GM18909 (cell line): ENCODE results near the gene DPP9.

ENCODE experiments used
- ATAC-seq: cut with Tn5 transposase; IDR thresholded peaks from one replicate; pipeline ENCODE4 v1.9.1; 2021; ENCODE audit warnings: mild to moderate bottlenecking; ENCODE audit not compliant: unreplicated experiment, poor library complexity

DPP9 gene

DNA sequence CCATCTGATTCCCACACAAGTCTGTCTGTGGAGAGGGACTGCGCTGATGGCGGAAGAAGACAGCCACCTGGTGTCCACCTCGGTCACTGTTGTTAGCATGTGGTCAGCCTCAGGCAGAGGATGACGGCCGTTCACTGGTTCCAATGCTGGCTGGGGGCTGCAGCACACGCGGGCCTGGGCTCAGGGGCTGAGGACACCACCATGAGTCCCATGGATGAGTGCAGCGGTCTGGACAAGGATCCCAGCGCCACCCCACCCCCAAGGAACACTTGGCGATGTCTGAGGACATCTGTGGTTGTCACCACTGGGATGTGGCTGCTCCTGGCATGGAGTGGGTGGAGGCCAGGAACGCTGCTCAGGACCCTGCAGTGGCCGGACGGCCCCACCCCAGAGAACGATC lies 10.9 kb downstream of the DPP9 start:
- no peak for ATAC-seq

DNA sequence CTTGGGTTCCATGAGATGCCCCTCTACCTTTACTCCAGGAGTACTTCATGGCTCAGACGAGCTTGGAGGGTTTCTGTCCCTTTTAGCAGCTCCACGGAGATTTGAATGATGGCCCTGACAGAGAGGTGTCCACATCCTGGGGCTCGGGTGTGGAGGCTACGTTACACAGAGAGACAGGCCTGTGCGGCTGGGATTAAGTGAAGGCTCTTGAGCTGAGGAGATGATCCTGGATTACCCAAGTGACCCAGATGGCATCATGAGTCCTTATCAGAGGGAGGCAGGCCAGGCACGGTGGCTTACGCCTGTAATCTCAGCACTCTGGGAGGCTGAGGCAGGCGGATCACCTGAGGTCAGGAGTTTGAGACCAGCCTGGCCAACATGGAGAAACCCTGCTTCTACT lies 12.4 kb downstream of the DPP9 start:
- no peak for ATAC-seq

DNA sequence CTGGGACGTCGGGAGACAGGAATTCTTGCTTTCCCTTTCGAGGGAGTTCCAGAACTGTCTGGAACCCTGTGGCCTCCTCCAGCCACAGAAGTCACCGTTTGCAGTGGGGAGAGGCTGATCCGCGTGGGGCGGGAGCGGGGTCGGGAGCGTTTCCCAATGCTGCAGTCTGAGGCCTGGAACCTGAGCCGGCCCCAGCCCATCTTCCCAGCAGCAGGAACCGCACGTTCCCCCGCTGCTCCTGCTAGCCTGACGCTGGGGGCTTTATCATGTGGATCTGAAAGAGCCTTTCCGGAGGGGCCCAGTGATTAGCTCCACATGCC lies 13.4 kb downstream of the DPP9 start:
- no peak for ATAC-seq

DNA sequence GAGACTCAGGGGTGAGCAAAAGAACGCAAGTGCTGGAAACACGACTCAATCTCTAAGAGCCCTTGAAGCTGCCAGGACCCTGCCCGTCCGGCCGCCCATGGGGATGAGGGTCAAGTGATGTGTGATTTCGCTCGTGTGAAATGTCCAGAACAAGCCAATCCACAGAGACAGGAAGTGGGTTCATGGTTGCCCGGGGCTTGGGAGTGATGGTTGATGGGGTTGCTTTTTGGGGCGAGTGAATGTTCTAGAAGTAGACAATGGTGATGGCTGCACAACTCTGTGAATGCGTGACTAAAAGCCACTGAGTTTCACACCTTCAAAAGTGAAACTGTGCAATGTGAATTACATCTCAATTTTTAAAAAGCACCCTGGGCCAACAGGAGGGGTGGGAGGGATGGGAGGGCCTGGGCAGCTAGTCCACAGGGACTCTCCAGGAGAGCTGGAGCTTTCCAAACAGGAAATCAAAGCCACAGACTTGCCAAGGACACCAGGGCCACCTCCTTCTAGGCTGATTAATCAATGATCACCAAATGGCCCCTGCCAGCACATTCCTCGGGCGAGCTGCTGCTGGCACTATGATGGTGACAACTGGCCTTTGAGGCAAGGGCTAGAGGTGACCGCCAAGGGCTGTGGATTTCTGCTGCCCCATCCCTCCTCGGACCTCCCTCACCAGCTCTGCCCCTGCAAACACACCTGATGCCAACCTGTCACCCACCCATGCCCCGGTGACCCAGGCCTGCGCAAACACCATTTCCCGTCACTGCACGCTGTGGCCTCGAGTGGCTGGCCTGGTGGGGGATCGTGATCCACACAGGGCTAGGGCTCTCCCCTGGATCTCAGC lies 14.0 kb downstream of the DPP9 start:
- no peak for ATAC-seq

DNA sequence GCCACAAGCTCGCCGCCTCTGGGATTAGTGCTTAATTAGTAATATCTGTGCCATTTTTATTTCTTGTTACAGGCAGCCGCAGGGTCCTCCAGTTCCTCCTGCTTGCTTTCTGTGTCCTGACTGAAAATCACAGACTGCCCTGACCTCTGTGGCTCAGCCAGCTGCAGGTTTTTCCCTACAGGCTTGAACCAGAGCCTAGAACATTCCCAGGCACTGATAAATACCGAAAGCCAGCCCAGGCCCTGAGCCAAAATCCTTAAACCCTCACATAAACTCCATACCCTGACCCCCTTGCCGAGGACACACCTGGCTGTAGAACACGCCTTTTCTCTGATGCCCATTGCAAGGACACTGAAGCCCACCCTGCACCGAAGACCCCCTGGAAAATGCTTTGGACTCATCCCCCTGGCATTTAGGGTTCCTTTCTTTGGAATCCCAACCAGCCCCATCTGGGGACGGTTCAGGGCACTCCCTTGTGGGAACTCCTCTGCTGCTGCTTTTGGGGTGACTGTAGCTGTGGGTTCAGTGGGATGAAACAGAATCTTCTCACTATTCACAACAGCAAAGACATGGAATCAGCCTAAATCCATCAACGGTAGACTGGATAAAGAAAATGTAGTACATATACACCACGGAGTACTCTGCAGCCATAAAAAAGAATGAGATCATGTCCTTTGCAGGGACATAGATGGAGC lies 15.5 kb downstream of the DPP9 start:
- no peak for ATAC-seq

DNA sequence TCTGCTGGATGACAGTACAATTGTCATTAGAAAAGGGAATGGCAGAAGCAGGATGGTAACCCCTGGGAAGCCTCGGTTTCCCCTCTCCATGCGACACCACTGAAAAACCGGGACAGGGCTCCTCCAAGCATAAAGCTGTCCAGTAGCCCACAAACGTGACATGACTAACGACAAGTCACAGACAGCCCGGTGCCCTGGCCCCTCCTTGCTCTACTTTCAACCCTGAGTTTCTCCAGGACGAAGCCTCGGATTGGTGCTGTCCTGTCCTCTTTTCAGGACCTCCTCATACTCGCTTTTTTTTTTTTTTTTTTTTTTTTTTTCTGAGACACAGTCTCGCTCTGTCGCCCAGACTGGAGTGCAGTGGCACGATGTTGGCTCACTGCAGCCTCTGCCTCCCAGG lies 16.3 kb downstream of the DPP9 start:
- ATAC-seq: no peak

DNA sequence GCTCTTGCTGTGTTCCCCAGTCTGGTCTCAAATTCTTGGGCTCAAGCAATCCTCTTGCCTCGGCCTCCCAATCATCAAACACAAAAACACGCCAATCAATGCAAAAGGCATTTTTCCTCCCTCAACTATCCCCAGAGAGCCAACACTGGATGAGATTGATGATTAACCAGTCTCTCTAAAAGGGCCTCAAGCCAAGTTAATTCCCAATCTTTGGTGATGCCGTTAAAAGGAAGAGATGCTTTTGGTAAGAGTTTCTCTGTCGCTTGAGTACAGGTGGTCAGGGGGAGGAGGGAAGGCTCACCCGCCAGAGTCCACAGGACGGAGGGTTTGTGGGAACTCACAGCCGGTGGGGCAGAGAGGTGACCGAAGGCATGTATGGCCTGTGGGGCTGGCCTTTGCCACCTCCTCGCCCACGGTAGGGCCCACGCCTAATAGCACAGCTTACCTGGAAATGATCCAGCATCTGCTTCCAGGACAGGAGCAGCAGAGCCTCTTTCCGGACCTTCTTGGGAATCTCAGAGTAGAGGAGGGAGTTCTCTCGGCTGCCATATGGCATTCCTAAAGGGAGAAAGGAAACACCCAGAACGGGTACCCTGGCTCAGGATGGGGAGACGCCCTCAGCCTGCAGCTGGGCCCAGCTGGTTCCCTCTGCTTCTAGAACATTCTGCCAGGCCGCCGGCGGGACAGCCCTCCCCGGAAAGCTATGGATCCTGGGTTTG lies 18.1 kb downstream of the DPP9 start:
- ATAC-seq: no peak

DNA sequence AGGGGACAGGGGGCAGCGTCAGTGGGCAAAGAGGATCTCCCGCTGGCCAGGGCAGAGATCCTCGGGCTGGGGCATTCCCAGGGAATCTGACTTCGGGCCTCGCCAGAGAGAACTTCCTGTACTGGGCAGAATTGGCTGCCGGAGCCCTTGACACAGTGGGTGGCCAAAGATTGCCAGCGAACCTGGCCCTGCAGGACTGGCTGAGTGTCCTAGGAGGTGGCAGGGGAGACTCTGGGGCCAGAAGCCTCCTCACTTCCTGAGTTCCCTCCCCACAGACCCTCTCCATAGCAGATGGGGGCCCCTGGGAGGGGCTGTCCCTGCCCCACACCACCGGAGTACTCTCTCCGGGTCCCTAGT lies 19.3 kb downstream of the DPP9 start:
- no peak for ATAC-seq

DNA sequence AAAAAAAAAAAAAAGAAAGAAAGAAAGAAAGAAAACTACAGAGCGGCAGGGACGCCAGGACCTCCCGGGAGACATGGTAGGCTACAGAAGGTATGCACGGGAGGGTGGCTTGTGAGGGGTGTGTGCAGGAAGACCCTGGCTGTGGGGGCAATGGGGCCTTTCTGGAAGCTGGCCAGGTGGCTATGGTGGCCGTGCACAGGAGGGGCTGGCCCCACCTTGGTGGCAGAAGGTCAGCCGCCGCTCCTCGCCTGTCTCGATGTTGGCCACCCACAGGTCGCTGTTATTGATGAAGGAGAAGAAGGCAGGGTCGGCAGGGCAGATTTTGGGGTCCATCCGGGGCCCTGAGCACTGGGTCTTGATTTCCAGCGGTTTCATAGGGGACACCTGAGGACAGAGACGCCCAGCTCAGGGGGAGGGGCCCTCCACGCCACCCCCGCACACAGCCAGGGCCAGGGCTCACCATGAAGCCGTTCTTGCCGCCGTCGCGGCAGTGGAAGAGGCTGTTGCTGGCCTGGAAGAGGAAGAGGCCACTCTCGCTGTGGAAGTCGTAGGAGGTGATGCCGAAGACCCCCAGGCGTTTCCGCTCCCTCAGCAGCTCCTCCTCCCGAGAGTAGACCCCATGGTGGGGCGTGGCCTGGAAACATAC lies 19.8 kb downstream of the DPP9 start:
- no peak for ATAC-seq

DNA sequence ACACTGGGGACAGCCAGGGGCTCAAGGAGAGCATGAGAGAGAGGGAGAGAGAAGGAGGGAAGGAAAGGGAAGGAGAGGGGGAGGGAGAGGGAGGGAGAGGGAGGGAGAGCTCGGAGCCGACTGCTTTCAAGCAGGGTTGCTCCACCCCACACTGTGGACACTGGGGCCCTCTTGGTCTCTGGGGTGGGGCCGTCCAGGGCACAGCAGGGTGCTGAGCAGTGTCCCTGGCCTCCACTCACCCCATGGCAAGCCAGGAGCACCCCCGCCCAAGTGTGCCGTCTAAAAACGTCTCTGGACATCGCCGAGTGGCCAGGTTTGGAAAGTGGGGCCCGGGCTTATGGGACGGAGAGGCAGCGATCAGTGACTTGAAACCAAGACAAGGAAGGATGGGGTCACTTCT lies 20.9 kb downstream of the DPP9 start:
- ATAC-seq: no peak

DNA sequence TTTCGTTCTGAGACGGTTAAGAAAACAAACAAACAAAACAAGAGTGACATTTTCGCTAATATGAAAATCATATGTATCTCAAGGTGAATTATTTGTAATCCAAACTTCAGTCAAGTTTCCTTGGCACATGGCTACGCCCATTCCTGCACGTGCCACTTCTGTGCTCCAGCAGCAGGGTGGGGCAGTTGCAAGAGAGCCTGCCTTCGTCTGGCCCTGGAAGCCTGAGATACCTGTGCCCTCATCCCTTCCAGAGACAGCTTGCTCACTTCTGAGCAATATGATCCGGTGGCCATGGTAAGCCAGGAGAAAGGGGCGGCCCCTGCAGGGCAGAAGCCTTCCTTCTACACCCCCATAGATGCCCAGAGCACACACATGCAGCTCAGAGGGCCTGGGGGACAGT lies 22.1 kb downstream of the DPP9 start:
- no peak for ATAC-seq

DNA sequence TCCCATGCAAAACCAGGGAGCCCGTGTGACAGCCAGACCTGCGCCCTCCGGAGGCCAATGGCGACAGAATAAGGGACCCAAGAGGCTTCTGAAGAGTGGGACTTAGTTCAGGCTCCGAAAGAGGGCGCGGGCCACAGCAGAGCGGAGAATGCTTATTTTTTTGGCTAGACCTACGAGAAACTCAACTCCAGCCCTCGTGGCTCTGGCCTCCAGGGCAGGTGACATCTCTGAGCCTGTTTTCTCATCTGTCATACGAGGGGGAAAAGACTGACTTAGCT lies 23.0 kb downstream of the DPP9 start:
- no peak for ATAC-seq

DNA sequence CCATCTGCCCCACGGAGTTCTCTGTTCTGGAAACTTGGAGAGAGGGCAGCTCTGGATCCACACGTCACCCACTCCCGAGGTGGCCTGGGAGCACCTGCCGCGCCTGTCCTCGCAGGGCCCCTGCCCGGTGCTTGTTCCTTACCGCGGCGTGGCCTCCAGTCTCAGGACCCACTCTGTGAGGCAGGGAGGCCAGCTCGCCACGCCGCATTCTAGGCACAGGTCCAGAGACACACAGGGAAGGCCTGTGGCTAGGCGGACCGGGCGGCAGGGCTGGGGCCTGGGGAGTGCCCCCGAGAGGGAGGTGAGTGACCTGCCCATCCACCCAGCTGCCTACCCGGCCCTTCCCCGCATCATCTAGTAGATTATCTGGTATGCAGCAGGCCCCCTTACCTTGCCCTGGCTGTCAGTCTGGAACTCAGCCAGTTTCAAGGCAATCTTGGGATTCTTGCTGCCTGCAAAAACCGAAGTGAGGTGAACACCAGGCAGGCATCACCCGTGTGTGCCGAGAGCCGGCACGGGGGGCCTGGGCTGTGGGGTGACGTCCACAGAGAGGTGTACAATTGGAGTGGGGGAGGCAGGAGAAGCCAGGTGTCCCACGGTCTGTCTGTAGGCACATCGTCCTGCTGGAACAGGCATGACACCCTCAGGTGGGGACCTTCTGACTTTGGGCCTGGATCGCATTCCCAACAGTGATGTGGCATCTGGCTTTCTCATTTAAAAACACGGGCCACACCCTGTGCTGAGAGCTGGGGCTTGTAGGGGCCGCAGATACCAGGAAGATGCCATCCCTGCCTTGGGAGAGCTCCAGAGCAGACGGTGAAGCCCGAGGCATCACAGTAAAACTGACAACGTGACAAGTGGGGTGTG lies 23.6 kb downstream of the DPP9 start:
- no peak for ATAC-seq

DNA sequence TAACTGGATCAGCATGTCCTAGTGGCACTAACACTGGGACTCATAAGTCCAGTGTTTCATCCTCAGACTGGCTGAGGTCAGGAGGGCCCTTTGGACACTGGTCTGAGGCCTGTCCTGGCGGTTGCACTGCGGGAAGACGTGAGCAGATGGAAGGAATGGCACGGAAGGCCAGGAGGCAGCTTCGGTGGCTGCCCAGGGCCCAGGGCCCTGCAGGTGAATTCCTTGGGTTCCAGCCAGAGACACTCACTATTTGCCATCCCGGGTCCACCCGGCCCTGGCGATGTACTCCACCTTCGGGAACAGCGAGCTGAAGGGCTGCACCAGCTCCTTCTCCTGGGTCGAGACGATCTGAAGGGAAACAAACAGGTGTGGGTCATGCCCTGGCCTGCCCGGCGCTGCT lies 26.3 kb downstream of the DPP9 start:
- no peak for ATAC-seq

DNA sequence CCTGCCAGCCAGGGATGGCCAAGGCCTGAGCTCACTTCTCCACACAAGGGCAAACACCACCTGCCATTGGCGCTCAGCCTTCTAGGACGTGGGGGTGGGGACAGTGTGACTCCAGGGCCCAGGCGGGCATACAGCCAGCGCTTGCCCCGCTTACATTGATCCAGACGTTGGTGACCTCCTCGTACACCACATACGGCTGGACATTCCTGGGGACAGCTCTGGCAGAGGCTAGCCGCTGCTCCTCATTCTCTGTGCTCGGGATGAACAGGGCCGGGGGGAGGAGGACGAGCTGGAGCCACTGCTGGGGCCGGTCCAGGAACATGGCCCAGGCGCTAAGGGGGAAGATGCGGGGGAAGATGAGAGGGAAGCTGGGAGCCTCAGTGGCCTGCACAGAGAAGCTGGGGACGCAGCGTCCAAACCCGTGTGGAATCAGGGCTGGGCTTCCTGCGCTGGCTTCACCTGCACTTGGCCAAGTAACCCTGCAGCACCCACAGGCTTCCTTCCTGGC lies 28.4 kb downstream of the DPP9 start:
- no peak for ATAC-seq

DNA sequence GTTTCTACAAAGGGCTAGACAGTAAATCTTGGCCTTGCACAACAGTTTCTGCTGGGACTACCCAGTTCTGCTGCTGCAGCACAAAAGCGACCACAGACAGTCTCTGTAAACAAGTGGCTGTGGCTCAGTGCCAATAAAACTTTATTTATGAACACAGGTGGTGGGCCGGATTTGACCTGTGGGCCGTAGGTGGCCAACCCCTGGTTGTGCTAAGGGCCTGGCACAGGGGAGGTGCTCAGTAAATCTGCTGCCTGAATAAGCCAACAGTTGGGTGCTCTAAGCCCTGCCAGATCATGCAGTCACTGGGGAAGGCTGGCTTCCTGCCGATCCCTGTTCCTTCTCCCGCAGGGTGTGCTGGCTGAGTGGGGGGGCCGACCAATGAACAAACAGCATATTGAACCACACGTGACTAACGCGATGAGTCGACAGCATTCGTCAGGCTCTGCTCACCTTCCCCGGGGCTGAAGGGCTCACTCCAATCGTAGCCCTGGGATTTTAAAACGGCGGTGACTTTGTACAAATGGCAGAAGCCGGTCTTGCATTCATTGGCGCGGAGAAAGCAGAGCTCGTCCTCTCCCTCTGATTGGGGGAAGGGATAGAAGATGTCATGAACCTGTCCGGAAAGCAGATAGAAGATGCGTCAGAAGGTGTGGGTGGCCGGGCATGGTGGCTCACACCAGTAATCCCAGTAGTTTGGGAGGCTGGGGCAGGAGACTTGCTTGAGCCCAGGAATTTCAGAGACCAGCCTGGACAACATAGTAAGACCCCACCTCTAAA lies 29.2 kb downstream of the DPP9 start:
- ATAC-seq: no peak

DNA sequence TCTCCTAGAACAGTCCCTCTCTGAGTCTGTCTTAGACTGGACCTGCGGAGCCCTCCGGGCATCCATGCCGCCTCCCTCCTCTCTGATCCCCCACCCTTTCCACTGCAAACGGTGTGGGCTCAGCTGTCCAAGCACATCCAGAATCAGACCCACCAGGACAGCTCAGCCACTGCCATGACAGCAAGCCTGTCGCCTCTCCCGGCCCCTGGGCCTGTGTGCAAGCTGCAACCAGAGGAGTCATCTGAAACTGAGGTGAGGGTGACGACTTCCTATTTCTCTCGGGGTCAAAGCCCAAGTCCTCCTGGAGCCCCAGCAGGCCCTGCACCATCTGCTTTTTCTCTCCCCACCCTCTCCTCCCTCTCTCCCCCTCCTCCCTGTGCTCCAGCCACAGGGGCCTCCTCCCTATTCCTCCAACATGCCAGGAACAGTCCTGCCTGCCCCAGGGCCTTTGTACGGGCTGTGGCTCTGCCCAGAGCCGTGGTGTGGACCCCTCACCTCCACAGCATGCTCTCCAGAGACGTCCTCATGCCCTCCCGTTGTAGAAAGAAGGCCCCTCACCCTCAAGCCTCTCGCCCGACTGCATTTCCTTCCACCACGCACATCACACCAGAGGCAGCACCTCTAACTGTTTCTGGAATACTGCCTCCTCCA lies 30.0 kb downstream of the DPP9 start:
- ATAC-seq: no peak

DNA sequence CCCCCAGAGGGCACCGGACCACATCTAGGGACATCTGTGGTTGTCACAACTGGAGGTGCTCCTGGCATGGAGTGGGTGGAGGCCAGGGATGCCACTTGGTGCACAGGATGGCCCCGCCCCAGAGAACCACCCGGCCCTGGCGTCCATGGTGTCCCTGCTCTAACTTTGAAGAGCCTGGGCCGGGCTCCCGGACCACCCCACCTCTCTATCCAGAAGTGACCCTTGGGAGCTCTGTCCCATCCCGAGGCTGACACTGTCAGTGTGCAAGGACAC lies 30.6 kb downstream of the DPP9 start:
- no peak for ATAC-seq
